Breast epithelium (tissue), 3 donors: ENCODE measurements around the gene CLEC12A.

ENCODE experiments used
- POLR2A ChIP-seq: fragments of 450-650 bp; IDR thresholded peaks from one replicate; pipeline ENCODE4 v1.6.1; 2016; ENCODE audit warnings: antibody characterized with exemption, mild to moderate bottlenecking, moderate library complexity
- POLR2AphosphoS5 ChIP-seq, 3 donors: sonication (generic); formaldehyde crosslinking; IDR thresholded peaks; one replicate each; pipeline ENCODE4 v1.6.1; 2017; ENCODE audit warnings: antibody characterized with exemption in 3 of 3
- TF ChIP-seq, protein P1 (sequence below), 3 donors: fragments of 450-650 bp; IDR thresholded peaks; one replicate each; pipeline ENCODE4 v1.5.1; 2016 to 2017; ENCODE audit warnings: antibody characterized with exemption in 3 of 3, mild to moderate bottlenecking in 3 of 3, moderate library complexity in 3 of 3

DNA sequence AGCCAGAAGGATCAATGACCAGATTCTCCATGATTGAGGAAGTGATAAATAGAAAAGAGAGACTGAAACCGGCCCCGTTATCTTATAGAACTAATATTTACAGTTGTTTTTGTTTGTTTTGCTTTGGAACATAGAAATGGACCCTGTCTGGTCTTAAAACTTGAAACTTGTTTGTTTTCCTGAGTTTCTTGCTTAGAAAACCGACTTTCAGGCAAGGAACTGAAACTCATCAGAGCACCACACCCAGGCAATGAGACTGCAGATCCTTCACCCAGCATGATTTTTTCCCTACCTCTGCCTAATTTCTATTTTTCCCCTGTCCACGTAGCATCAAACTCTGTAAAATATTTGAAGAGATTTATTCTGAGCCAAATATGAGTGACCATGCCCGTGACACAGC, 10.6 kb upstream of the CLEC12A start:
- TF ChIP-seq, protein P1, sequence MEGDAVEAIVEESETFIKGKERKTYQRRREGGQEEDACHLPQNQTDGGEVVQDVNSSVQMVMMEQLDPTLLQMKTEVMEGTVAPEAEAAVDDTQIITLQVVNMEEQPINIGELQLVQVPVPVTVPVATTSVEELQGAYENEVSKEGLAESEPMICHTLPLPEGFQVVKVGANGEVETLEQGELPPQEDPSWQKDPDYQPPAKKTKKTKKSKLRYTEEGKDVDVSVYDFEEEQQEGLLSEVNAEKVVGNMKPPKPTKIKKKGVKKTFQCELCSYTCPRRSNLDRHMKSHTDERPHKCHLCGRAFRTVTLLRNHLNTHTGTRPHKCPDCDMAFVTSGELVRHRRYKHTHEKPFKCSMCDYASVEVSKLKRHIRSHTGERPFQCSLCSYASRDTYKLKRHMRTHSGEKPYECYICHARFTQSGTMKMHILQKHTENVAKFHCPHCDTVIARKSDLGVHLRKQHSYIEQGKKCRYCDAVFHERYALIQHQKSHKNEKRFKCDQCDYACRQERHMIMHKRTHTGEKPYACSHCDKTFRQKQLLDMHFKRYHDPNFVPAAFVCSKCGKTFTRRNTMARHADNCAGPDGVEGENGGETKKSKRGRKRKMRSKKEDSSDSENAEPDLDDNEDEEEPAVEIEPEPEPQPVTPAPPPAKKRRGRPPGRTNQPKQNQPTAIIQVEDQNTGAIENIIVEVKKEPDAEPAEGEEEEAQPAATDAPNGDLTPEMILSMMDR (IDR thresholded peaks at IDR 0.05) = no peak
- TF ChIP-seq POLR2AphosphoS5 (IDR thresholded peaks at IDR 0.05) (no peak), POLR2A (no peak)
